K562 (cell line): ENCODE measurements around the gene DEDD. TPM values are rescaled to one million over a fixed set of nuclear protein-coding genes. Genes with fewer than 3 reads are reported as not detected.

Experiments used
- ATAC-seq: fragments of 200-7000 bp; cut with Tn5 transposase; 3 replicates; pipeline ENCODE4 v1.9.1; 2020; ENCODE audit warnings: moderate library complexity
- BruUV-seq: library from RNA; stranded (reverse); fragments of 400-500 nt; replicated peaks from 2 replicates; lab custom pipeline; 2021; lab: Mats Ljungman, UMichigan
- CTCF ChIA-PET: fragments of 300-600 bp; formaldehyde crosslinking; extraction: SDS; loops from one replicate; lab custom pipeline; 2021; ENCODE audit warnings: low intra/inter-chr PET ratio; lab: Yijun Ruan, JAX
- POLR2A ChIA-PET: fragments of 300-600, 350-650 bp; sonication (Branson Sonifier 250); formaldehyde crosslinking; extraction: SDS; loops from one replicate; lab custom pipeline; 2021; ENCODE audit warnings: antibody characterized with exemption, inconsistent platforms; lab: Yijun Ruan, JAX
- DNase-seq, 4 experiments: peaks; one replicate each; pipeline versions ENCODE4 v3.0.0 to v3.0.0-alpha.2; 2011 to 2018; ENCODE audit warnings: low spot score in 3 of 4, mixed read lengths in 3 of 4; ENCODE audit errors: extremely low read depth in 1 of 4
- FAIRE-seq: peaks from 2 replicates; lab custom pipeline; 2011; peaks lifted over from hg19 to GRCh38; lab: Jason Lieb, UNC
- H2AFZ ChIP-seq: 2 replicates; pipeline ENCODE4 v1.6.0; 2011; ENCODE audit warnings: low read depth, low read length, control low read depth, inconsistent platforms
- H3K27ac ChIP-seq: fragments of 200-600 bp; 3 replicates; pipeline ENCODE4 v1.8.0; 2011; ENCODE audit warnings: low read depth, mild to moderate bottlenecking, control low read depth, inconsistent platforms, low read length, moderate library complexity, mixed read lengths; ENCODE audit errors: extremely low read depth
- H3K27me3 ChIP-seq, 2 experiments: fragments of 300-600 bp in 1 of 2; 2 replicates in 1 of 2; 3 replicates in 1 of 2; pipeline versions ENCODE4 v1.6.0 to v1.8.0; 2011; ENCODE audit warnings: inconsistent platforms in 2 of 2, low read length in 2 of 2, mild to moderate bottlenecking in 1 of 2, mixed read lengths in 1 of 2, moderate library complexity in 1 of 2; ENCODE audit not compliant: control insufficient read depth in 2 of 2, insufficient read depth in 2 of 2
- H3K36me3 ChIP-seq: fragments of 300-600 bp; 3 replicates; pipeline ENCODE4 v1.8.0; 2011; ENCODE audit warnings: mild to moderate bottlenecking, low read length, inconsistent platforms; ENCODE audit not compliant: control insufficient read depth, insufficient read depth
- H3K4me1 ChIP-seq, 2 experiments: fragments of 200-600 bp in 1 of 2; replicated peaks in 1 of 2; 2 replicates in 1 of 2; 3 replicates in 1 of 2; pipeline versions ENCODE4 v1.5.1 to v1.8.0; 2011; ENCODE audit warnings: inconsistent platforms in 2 of 2, low read length in 2 of 2, mild to moderate bottlenecking in 1 of 2, mixed read lengths in 1 of 2, moderate library complexity in 1 of 2; ENCODE audit not compliant: control insufficient read depth in 2 of 2, insufficient read depth in 2 of 2
- H3K4me2 ChIP-seq: 2 replicates; pipeline ENCODE4 v1.6.1; 2011; ENCODE audit warnings: low read length, control low read depth, inconsistent platforms, mixed read lengths; ENCODE audit not compliant: insufficient read depth
- H3K4me3 ChIP-seq: fragments of 200-600 bp; sonication (generic), shearing (Covaris generic); 2 replicates; pipeline ENCODE4 v1.5.1; 2016; ENCODE audit warnings: control low read depth, inconsistent platforms
- H3K79me2 ChIP-seq: fragments of 200-600 bp; 3 replicates; pipeline ENCODE4 v1.8.0; 2011; ENCODE audit warnings: low read length, inconsistent platforms; ENCODE audit not compliant: control insufficient read depth, insufficient read depth
- H3K9ac ChIP-seq, 2 experiments: 2 replicates each; pipeline versions ENCODE4 v1.6.0 to v1.6.1; 2011; ENCODE audit warnings: low read depth in 2 of 2, low read length in 2 of 2, control low read depth in 1 of 2, inconsistent platforms in 1 of 2, mild to moderate bottlenecking in 1 of 2, mixed read lengths in 1 of 2; ENCODE audit not compliant: insufficient read depth in 1 of 2
- H3K9me1 ChIP-seq: one replicate; pipeline ENCODE4 v1.6.0; 2011; ENCODE audit warnings: inconsistent platforms, mild to moderate bottlenecking, low read length, moderate library complexity; ENCODE audit not compliant: control insufficient read depth, insufficient read depth
- H3K9me3 ChIP-seq: replicated peaks from 2 replicates; pipeline ENCODE4 v1.5.1; 2011; ENCODE audit warnings: low read depth, low read length, inconsistent platforms; ENCODE audit not compliant: control insufficient read depth, insufficient read depth
- H4K20me1 ChIP-seq: replicated peaks from 2 replicates; pipeline ENCODE4 v1.6.1; 2011; ENCODE audit warnings: low read length, inconsistent platforms, mixed read lengths; ENCODE audit not compliant: control insufficient read depth, insufficient read depth
- AFF4 ChIP-seq: sonication (generic); formaldehyde crosslinking; IDR thresholded peaks from 2 replicates; pipeline ENCODE4 v1.8.0; 2023; ENCODE audit warnings: mild to moderate bottlenecking, missing genetic modification reagents
- CEBPB ChIP-seq: fragments of 450-650 bp; IDR thresholded peaks from 2 replicates; pipeline ENCODE4 v1.6.1; 2016; ENCODE audit warnings: missing genetic modification characterization, missing compliant biosample characterization
- CREB5 ChIP-seq: fragments of 250-450 bp; sonication (Bioruptor Pico); IDR thresholded peaks from 2 replicates; pipeline ENCODE4 v1.5.0; 2020; ENCODE audit warnings: mild to moderate bottlenecking
- ETS2 ChIP-seq: IDR thresholded peaks from 2 replicates; pipeline ENCODE4 v1.6.1; 2016; ENCODE audit warnings: borderline replicate concordance, missing genetic modification characterization, mild to moderate bottlenecking, moderate library complexity, missing compliant biosample characterization; ENCODE audit not compliant: poor library complexity, severe bottlenecking
- FOSL1 ChIP-seq: fragments of 200-800 bp; sonication (Bioruptor generic); conservative IDR thresholded peaks from 2 replicates; pipeline ENCODE4 v1.6.1; 2016; ENCODE audit warnings: missing genetic modification characterization, missing compliant biosample characterization
- GATAD2A ChIP-seq: fragments of 450-650 bp; IDR thresholded peaks from 2 replicates; pipeline ENCODE4 v1.6.1; 2017
- HDAC6 ChIP-seq: IDR thresholded peaks from 2 replicates; pipeline ENCODE4 v1.6.1; 2012; ENCODE audit warnings: low read depth, mild to moderate bottlenecking, control low read depth, inconsistent platforms, low read length, moderate library complexity
- IFI16 ChIP-seq: fragments of 250-450 bp; sonication (Bioruptor Pico); IDR thresholded peaks from 2 replicates; pipeline ENCODE4 v2.1.2; 2022; ENCODE audit warnings: mild to moderate bottlenecking, inconsistent platforms
- MCM2 ChIP-seq: fragments of 450-650 bp; IDR thresholded peaks from 2 replicates; pipeline ENCODE4 v1.6.1; 2017; ENCODE audit warnings: low read depth, mild to moderate bottlenecking
- PTBP1 ChIP-seq: fragments of 200-400 bp; formaldehyde crosslinking; IDR thresholded peaks from 2 replicates; pipeline ENCODE4 v1.6.1; 2017; ENCODE audit warnings: low read depth, low read length
- RFX1 ChIP-seq: fragments of 450-650 bp; IDR thresholded peaks from 2 replicates; pipeline ENCODE4 v1.6.1; 2016; ENCODE audit warnings: mild to moderate bottlenecking, moderate library complexity
- SIN3A ChIP-seq, 2 experiments: fragments of 150-350 bp in 1 of 2; IDR thresholded peaks; 2 replicates each; pipeline ENCODE4 v1.6.1; 2011 to 2016; ENCODE audit warnings: borderline replicate concordance in 2 of 2, low read depth in 2 of 2, low read length in 2 of 2, mild to moderate bottlenecking in 2 of 2, moderate library complexity in 2 of 2; ENCODE audit not compliant: control insufficient read depth in 1 of 2
- SIN3B ChIP-seq: fragments of 450-650 bp; IDR thresholded peaks from 2 replicates; pipeline ENCODE4 v1.6.1; 2017; ENCODE audit warnings: low read depth, mild to moderate bottlenecking, moderate library complexity
- TAF9B ChIP-seq: fragments of 450-650 bp; IDR thresholded peaks from 2 replicates; pipeline ENCODE4 v1.6.1; 2018; ENCODE audit warnings: mild to moderate bottlenecking; ENCODE audit not compliant: partially characterized antibody
- ZNF444 ChIP-seq: fragments of 250-450 bp; sonication (Bioruptor Pico); IDR thresholded peaks from 2 replicates; pipeline ENCODE4 v1.4.0; 2020; ENCODE audit warnings: mild to moderate bottlenecking, moderate library complexity
- WGBS: fragments of 100-300 bp; shearing (Covaris generic); methylation state at CpG from one replicate; pipeline ENCODE4 v1.1.6; 2016; ENCODE audit warnings: low coverage, mixed read lengths; ENCODE audit not compliant: insufficient coverage; ENCODE audit errors: missing lambda C conversion rate; 5-methylcytosine and 5-hydroxymethylcytosine counted together
- in situ Hi-C: fragments of 300-500 bp; cut with MboI; formaldehyde crosslinking; loops from 4 replicates; pipeline ENCODE4 v1.15.0; 2018; ENCODE audit warnings: inconsistent platforms, mixed read lengths
- intact Hi-C: fragments of 100-400 bp; cut with micrococcal nuclease; formaldehyde crosslinking; loops from 2 replicates; pipeline ENCODE4 v1.14.2; 2022
- polyA plus RNA-seq, 8 experiments: library from polyadenylated mRNA; depleted of rRNA in 4 of 8; stranded (reverse) in 5 of 8; unstranded in 3 of 8; fragments of >200 nt; fragmentation: Nextera tagmentation in 2 of 8; fragmentation: Illumina TruSeq in 1 of 8; extraction: Ambion mirVana in 2 of 8; extraction: Trizol in 1 of 8; gene quantifications; 2 replicates each; pipeline versions ENCODE4 v1.2.1 to v1.2.3, GENCODE V29; 2011 to 2014; ENCODE audit warnings: inconsistent platforms in 1 of 8, missing spikeins in 1 of 8
- total RNA-seq, 7 experiments: library from RNA; depleted of rRNA in 6 of 7; stranded (reverse); fragments of >200 nt in 6 of 7; fragmentation: Illumina TruSeq in 2 of 7; extraction: Trizol in 2 of 7; gene quantifications; 2 replicates each; pipeline versions ENCODE4 v1.2.1 to v1.2.3, GENCODE V29; 2011 to 2021; ENCODE audit warnings: low replicate concordance in 1 of 7
- TF ChIP-seq, protein P1 (sequence below): sonication (generic); formaldehyde crosslinking; IDR thresholded peaks from 2 replicates; pipeline ENCODE4 v1.8.0; 2022; ENCODE audit warnings: missing genetic modification reagents, mild to moderate bottlenecking, borderline replicate concordance

The DEDD gene
- total and polyA plus RNA-seq, 9 of the 15 experiments (the other 6 are each of a cell fraction or from before 2014, with no cell fraction given): 11.6 to 41.0 (median 16.8) TPM

GRCh38 chr1:161083748-161084596 is 48.5 kb downstream of the DEDD start:
- in situ Hi-C loops: loop anchor here (25.0 kb wide), 1 partner anchor 247 kb away; no protein-coding TSS in a partner anchor
- DNase-seq (no peak), FAIRE-seq (no peak), ATAC-seq (no peak)
- H3K9me1 ChIP-seq: no peaks in the 10 kb centered on the region
- H3K4me1 ChIP-seq: peaks cover 12 to 18% of the 10 kb centered on the region in 2 experiments; a peak in 4 of 5 replicates
- intact Hi-C loops: no loop called here
- H3K36me3 ChIP-seq: no peaks in the 10 kb centered on the region
- no peaks in the 10 kb centered on the region for H3K79me2 ChIP-seq
- H3K27ac ChIP-seq: peak overlapping the region; percentile 54; the same call in 2 of the 3 replicates
- CTCF ChIA-PET: no interaction called here
- H2AFZ ChIP-seq: peak overlapping the region; percentile 91
- H3K4me2 ChIP-seq: no peak overlapping the region; the same call in 1 of the 2 replicates
- no TSS peak for BruUV-seq
- H3K9ac ChIP-seq: peak overlapping the region in 1 of 2 experiments; percentile 78; a peak in 3 of 4 replicates
- no peaks in the 10 kb centered on the region for H3K27me3 ChIP-seq
- no peaks in the 10 kb centered on the region for H4K20me1 ChIP-seq
- no peaks in the 10 kb centered on the region for H3K9me3 ChIP-seq
- POLR2A ChIA-PET: interaction anchor here (0.8 to 1.8 kb wide), 4 partner anchors 10 to 22 kb away, joined by 3 to 8 read pairs (median 4); no protein-coding TSS in a partner anchor
- no peak overlapping the region for H3K4me3 ChIP-seq
- 43% methylated on average over 10 of the region's 10 CpGs for WGBS
- peak; percentile 66 for TF ChIP-seq FOSL1 (tag)
- TF ChIP-seq TAF9B: no peak
- TF ChIP-seq HDAC6: no peak
- no peak for TF ChIP-seq CREB5
- no peak for TF ChIP-seq RFX1
- no peak for TF ChIP-seq MCM2
- TF ChIP-seq PTBP1: no peak
- no peak for TF ChIP-seq IFI16 (CRISPR knock-in tag)
- TF ChIP-seq GATAD2A: no peak
- TF ChIP-seq ETS2: no peak
- TF ChIP-seq, protein P1, sequence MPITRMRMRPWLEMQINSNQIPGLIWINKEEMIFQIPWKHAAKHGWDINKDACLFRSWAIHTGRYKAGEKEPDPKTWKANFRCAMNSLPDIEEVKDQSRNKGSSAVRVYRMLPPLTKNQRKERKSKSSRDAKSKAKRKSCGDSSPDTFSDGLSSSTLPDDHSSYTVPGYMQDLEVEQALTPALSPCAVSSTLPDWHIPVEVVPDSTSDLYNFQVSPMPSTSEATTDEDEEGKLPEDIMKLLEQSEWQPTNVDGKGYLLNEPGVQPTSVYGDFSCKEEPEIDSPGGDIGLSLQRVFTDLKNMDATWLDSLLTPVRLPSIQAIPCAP (CRISPR knock-in tag): no peak
- TF ChIP-seq AFF4 (CRISPR knock-in tag): no peak
- peak; percentile 62 for TF ChIP-seq CEBPB (tag)
- TF ChIP-seq SIN3A (IDR thresholded peaks at IDR 0.05; ENCODE audit: borderline replicate concordance in 2 of 2, control insufficient read depth in 1 of 2, low read depth in 2 of 2, low read length in 2 of 2): no peak
- TF ChIP-seq SIN3B: no peak
- TF ChIP-seq ZNF444: no peak
